HUES64 (cell line): ENCODE data around the gene HAO2. TPM values are rescaled to one million over a fixed set of nuclear protein-coding genes. Genes with fewer than 3 reads are reported as not detected.

Experiments
- H3K27ac ChIP-seq: 2 replicates; pipeline ENCODE4 v1.7.0; 2013; ENCODE audit warnings: low read depth, low read length, inconsistent platforms
- H3K27me3 ChIP-seq: 2 replicates; pipeline ENCODE4 v1.6.1; 2013; ENCODE audit warnings: mild to moderate bottlenecking, low read length; ENCODE audit not compliant: insufficient read depth
- H3K36me3 ChIP-seq: 2 replicates; pipeline ENCODE4 v1.6.1; 2013; ENCODE audit warnings: mild to moderate bottlenecking, low read length; ENCODE audit not compliant: insufficient read depth
- H3K4me1 ChIP-seq: 2 replicates; pipeline ENCODE4 v1.6.1; 2013; ENCODE audit warnings: mild to moderate bottlenecking, low read length, moderate library complexity; ENCODE audit not compliant: insufficient read depth
- H3K4me3 ChIP-seq: 2 replicates; pipeline ENCODE4 v1.5.1; 2013; ENCODE audit warnings: mild to moderate bottlenecking, low read length, moderate library complexity
- H3K9ac ChIP-seq: 2 replicates; pipeline ENCODE4 v1.6.1; 2013; ENCODE audit warnings: mild to moderate bottlenecking, low read depth, low read length
- H3K9me3 ChIP-seq: 2 replicates; pipeline ENCODE4 v1.6.1; 2013; ENCODE audit warnings: low read depth, low read length; ENCODE audit not compliant: insufficient read depth
- WGBS: fragments of 150-250, 120-280 bp; methylation state at CpG from one replicate; pipeline ENCODE4 v1.1.7; 2013; ENCODE audit warnings: missing lambda C conversion rate; 5-methylcytosine and 5-hydroxymethylcytosine counted together
- polyA plus RNA-seq, 2 experiments: library from polyadenylated mRNA; stranded (reverse); fragments of 50-300 nt; gene quantifications; one replicate each; pipeline ENCODE4 v1.2.3, GENCODE V29; 2013

The HAO2 gene
- not detected for polyA plus RNA-seq (2013, experiment 1 of 2)
- polyA plus RNA-seq (2013, experiment 2 of 2): 0.19 TPM

- Histone ChIP-seq H3K4me1 (peaks cover 10% of the 10 kb centered on the region), H3K4me3 (no peak within 1 kb of the TSS), H3K9me3 (no peaks in the 10 kb centered on the region), H3K27me3 (no peaks in the 10 kb centered on the region), H3K27ac (no peak within 1 kb of the TSS), H3K9ac (no peak within 1 kb of the TSS), H3K36me3 (no peaks in the 10 kb centered on the region)
- 94% methylated on average over 2 of the region's 2 CpGs for WGBS
Measured at GRCh38 chr1:119368554-119368953, at the start of gene HAO2. Gene HAO2 (plus strand): TSS chr1:119368785. CDS start chr1:119381086, 12,301 bp downstream.

DNA sequence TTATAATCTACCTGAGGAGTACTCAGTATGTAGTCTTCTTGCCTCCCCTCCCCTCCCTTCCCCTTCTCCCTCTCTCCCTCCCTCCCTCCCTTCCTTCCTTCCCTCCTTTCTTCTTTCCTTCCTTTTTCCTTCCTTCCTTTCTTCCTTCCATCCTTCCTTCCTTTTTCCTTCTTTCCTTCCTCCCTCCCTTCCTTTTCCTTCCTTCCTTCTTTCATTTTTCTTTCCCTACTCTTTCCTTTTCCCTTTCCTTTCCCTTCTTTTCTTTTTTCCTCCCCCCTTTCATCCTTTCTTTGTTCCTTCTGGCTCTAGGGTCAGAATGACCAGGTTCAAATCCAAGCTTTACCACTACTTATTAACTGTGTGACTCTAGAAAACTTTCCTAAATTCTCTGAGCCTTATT, 48.5 kb upstream of the HAO2 start:
- H3K4me1 ChIP-seq: 0 out of 2 replicates have a peak, but pooled peaks cover 2% of the 10 kb centered on the region
- no peaks in the 10 kb centered on the region for H3K36me3 ChIP-seq
- H3K27me3 ChIP-seq: no peaks in the 10 kb centered on the region
- no peak overlapping the region for H3K27ac ChIP-seq
- no peak overlapping the region for H3K4me3 ChIP-seq
- no peaks in the 10 kb centered on the region for H3K9me3 ChIP-seq
- no peak overlapping the region for H3K9ac ChIP-seq

DNA sequence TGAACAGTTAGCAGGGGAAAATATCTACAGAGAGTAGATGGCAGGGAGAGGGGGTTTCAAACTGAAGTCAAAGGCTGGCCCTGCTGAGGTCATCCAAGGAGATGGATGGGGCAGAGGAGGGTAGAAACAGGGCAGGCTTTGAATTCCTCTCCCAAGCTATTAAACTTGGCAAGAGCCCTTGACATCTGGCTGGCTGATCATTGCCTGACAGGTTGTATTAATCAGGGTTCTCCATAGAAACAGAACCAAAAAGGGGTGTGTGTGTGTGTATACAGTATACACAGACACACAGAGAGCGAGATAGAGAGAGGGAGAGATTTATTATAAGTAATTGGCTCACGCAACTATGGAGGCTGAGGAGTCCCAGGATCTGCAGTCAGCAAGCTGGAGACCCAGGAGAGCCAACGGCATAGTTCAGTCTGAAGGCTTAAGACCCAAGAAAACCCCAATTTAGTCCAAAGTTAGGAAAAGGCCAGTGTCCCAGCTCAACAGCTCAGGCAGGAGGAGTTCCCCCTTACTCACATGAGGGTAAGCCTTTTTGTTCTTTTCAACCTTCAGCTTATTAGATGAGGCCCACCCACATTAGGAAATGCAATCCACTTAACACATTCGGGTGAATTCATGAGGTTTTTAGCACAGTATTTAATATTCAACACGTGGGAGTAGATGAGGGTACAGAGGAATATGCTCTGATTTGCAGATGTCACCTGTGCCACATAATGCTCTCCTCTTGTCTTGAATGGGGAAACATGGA, 46.7 kb upstream of the HAO2 start:
- H3K36me3 ChIP-seq: no peaks in the 10 kb centered on the region
- WGBS: 95% methylated on average over 5 of the region's 5 CpGs

DNA sequence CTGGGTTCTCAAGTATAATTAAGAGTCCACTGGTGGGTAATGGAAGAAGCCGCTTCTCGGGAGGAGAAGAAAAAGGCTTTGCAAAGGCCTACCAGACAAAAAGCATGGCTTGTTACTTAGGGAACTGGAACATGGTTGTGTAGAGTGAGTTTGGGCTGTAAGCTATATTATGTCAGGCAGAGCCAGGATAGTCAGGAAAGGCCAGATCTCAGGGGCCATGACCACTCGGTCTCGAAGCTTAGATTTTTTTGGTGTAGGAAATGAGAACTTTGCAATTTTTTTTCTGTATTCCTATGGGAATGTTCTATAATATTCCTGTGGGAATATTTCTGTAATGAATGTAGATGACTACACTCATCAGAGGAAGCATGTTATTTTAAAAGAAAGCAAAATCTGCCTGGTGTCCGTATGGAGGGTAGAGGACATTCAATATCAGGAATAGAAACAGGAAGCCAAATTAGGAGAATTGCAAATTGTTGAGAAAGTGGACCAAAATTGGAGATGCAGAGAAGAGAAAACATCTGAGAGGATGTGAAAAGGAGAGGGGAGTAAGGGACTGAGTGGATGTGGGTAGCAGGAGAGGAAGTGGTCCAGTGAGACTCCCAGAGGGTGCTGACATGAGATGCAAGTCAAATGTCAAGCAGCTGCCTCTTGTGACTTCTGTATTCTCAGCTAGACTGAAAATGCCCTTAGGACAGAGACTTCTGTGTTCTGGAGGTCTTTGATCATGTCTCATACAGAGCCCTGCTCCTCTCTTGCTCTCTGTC, 45.2 kb upstream of the HAO2 start:
- H3K4me1 ChIP-seq: peaks cover 25% of the 10 kb centered on the region
- no peak overlapping the region for H3K27ac ChIP-seq
- WGBS: 94% methylated on average over 5 of the region's 5 CpGs
- no peaks in the 10 kb centered on the region for H3K36me3 ChIP-seq
- H3K27me3 ChIP-seq: peaks cover 8% of the 10 kb centered on the region; the same call in 1 of the 2 replicates
- no peaks in the 10 kb centered on the region for H3K9me3 ChIP-seq
- H3K9ac ChIP-seq: no peak overlapping the region
- H3K4me3 ChIP-seq: no peak overlapping the region

More for the DNA sequence above, 46.7 kb upstream of the HAO2 start:
- Histone ChIP-seq H3K27ac (no peak overlapping the region), H3K9me3 (no peaks in the 10 kb centered on the region), H3K4me1 (peaks cover 18% of the 10 kb centered on the region), H3K4me3 (no peak overlapping the region), H3K9ac (no peak overlapping the region), H3K27me3 (peaks cover 6% of the 10 kb centered on the region; the same call in 1 of the 2 replicates)

- peaks cover 10% of the 10 kb centered on the region; the same call in 1 of the 2 replicates for H3K27me3 ChIP-seq
- no peaks in the 10 kb centered on the region for H3K9me3 ChIP-seq
- no peak overlapping the region for H3K9ac ChIP-seq
- H3K36me3 ChIP-seq: no peaks in the 10 kb centered on the region
- H3K4me1 ChIP-seq: peaks cover 28% of the 10 kb centered on the region
- no peak overlapping the region for H3K4me3 ChIP-seq
- 92% methylated on average over 1 of the region's 1 CpG for WGBS
- H3K27ac ChIP-seq: no peak overlapping the region
Measured at GRCh38 chr1:119324198-119324597, 44.4 kb upstream of the HAO2 start.

DNA sequence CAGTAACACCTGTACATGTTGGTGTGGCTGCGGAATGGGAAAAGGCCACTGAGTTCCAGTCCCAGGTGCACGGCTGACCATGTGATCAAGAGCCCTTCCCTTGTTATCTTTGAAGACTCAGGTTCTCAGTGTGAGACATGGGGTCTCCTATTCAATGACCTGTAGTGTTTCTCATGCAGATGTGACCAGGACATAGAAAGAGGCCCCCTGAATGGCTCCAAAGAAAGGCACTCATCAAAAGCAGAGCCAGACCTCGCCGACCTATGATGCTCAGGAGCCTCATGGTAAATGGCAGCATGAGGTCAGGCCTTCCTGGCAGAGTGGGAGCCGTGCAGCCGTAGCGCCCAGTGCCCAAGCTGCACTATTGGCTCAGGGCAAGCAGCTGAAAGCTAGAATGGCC, 42.3 kb upstream of the HAO2 start:
- Histone ChIP-seq H3K9ac (no peak overlapping the region), H3K27me3 (peaks cover 10% of the 10 kb centered on the region; the same call in 1 of the 2 replicates), H3K4me1 (peaks cover 41% of the 10 kb centered on the region), H3K4me3 (peak overlapping the region; percentile 49), H3K27ac (peak overlapping the region; percentile 77; the same call in 1 of the 2 replicates), H3K36me3 (no peaks in the 10 kb centered on the region), H3K9me3 (no peaks in the 10 kb centered on the region)
- 30% methylated on average over 7 of the region's 7 CpGs for WGBS

- Histone ChIP-seq H3K9me3 (no peaks in the 10 kb centered on the region), H3K4me1 (peaks cover 49% of the 10 kb centered on the region)
- 1% methylated on average over 14 of the region's 18 CpGs for WGBS
Measured at GRCh38 chr1:119327094-119327449, 41.5 kb upstream of the HAO2 start.

DNA sequence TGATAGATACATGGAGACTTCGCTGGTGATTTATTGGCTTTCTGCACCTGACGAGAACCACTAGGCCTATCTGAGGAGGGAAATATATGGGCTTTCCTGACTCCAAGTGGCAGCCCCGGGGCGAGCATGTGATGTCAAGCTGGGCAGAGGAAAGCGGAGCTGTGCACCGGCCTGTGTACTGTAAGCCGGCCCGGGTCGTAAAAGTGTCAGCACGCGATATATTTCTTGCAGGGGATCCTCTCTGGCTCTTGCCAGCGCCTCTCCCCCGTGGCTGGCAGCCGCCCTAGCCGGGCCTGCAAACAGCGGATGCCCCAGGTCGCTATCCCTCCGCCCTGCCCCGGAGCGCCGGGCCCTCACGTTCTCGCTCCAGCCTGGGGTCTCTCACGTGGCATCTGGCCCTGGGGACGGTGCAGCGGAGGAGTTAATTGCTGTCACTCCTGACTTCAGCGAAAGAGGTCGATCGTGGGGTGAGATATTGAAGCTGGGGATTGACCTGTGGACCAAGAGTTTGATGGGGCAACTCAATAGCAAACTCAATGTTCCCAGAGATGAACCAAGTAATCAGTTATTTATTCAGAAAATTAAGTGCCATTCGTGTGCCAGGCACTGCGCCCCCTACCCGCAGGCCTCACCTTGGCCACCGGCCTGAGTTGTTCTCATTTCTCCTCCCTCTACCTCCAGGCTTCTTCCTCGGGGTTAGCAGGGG, 41.0 kb upstream of the HAO2 start:
- no peaks in the 10 kb centered on the region for H3K9me3 ChIP-seq
- H3K4me3 ChIP-seq: peak overlapping the region; percentile 49
- H3K4me1 ChIP-seq: peaks cover 54% of the 10 kb centered on the region
- H3K27me3 ChIP-seq: peaks cover 10% of the 10 kb centered on the region; the same call in 1 of the 2 replicates
- H3K36me3 ChIP-seq: no peaks in the 10 kb centered on the region
- WGBS: 4% methylated on average over 34 of the region's 34 CpGs
- H3K27ac ChIP-seq: peak overlapping the region; percentile 72; the same call in 1 of the 2 replicates
- peak overlapping the region; percentile 50 for H3K9ac ChIP-seq

More at GRCh38 chr1:119327094-119327449, 41.5 kb upstream of the HAO2 start:
- Histone ChIP-seq H3K27me3 (peaks cover 10% of the 10 kb centered on the region; the same call in 1 of the 2 replicates), H3K4me3 (peak overlapping the region; percentile 49), H3K9ac (peak overlapping the region; percentile 50; the same call in 1 of the 2 replicates), H3K27ac (peak overlapping the region; percentile 77; the same call in 1 of the 2 replicates), H3K36me3 (no peaks in the 10 kb centered on the region)

- Histone ChIP-seq H3K4me3 (no peak overlapping the region), H3K27me3 (peaks cover 10% of the 10 kb centered on the region; the same call in 1 of the 2 replicates), H3K36me3 (no peaks in the 10 kb centered on the region), H3K9ac (no peak overlapping the region), H3K27ac (no peak overlapping the region), H3K9me3 (no peaks in the 10 kb centered on the region), H3K4me1 (peaks cover 62% of the 10 kb centered on the region)
- 94% methylated on average over 7 of the region's 8 CpGs for WGBS
Measured at GRCh38 chr1:119329541-119330461, 38.8 kb upstream of the HAO2 start.
